Endothelial cell of umbilical vein (primary cell): ENCODE results near the gene SLAMF1. TPM values are rescaled to one million over a fixed set of nuclear protein-coding genes. Genes with fewer than 3 reads are reported as not detected.

Experiments used
- BruUV-seq: library from RNA; stranded (reverse); fragments of 400-500 nt; replicated peaks from 2 replicates; lab custom pipeline; 2021; lab: Mats Ljungman, UMichigan
- CTCF ChIA-PET: fragments of 300-600, 350-600 bp; sonication (Branson Sonifier 250); formaldehyde crosslinking; loops from one replicate; lab custom pipeline; 2021; ENCODE audit warnings: antibody characterized with exemption, inconsistent platforms; lab: Charles Lee
- POLR2A ChIA-PET: fragments of 300-600, 350-600 bp; sonication (Branson Sonifier 250); formaldehyde crosslinking; loops from one replicate; lab custom pipeline; 2021; ENCODE audit warnings: antibody characterized with exemption, inconsistent platforms; lab: Charles Lee
- DNase-seq: peaks from one replicate; pipeline ENCODE4 v3.0.0-alpha.2; 2011; ENCODE audit warnings: low read depth, low spot score
- FAIRE-seq: peaks from 2 replicates; lab custom pipeline; 2011; peaks lifted over from hg19 to GRCh38; lab: Jason Lieb, UNC
- H2AFZ ChIP-seq: 2 replicates; pipeline ENCODE4 v1.6.0; 2012; ENCODE audit warnings: low read depth, low read length, control low read depth, inconsistent platforms
- H3K27ac ChIP-seq: 2 replicates; pipeline ENCODE4 v1.5.1; 2011; ENCODE audit warnings: low read depth, mild to moderate bottlenecking, control low read depth, low read length, moderate library complexity; ENCODE audit not compliant: insufficient read depth
- H3K27me3 ChIP-seq, 2 experiments: 2 replicates each; pipeline versions ENCODE4 v1.6.0 to v1.6.1; 2011; ENCODE audit warnings: low read length in 2 of 2, mixed read lengths in 1 of 2; ENCODE audit not compliant: control insufficient read depth in 2 of 2, insufficient read depth in 2 of 2
- H3K36me3 ChIP-seq, 2 experiments: 2 replicates in 1 of 2; 3 replicates in 1 of 2; pipeline ENCODE4 v1.5.1; 2011; ENCODE audit warnings: low read length in 2 of 2, mild to moderate bottlenecking in 1 of 2, moderate library complexity in 1 of 2; ENCODE audit not compliant: control insufficient read depth in 2 of 2, insufficient read depth in 2 of 2; ENCODE audit errors: extremely low read depth in 1 of 2
- H3K4me1 ChIP-seq: 3 replicates; pipeline ENCODE4 v1.5.1; 2011; ENCODE audit warnings: mild to moderate bottlenecking, low read length; ENCODE audit not compliant: control insufficient read depth, insufficient read depth; ENCODE audit errors: extremely low read depth
- H3K4me2 ChIP-seq: 2 replicates; pipeline ENCODE4 v1.6.1; 2011; ENCODE audit warnings: low read length, control low read depth, mixed read lengths; ENCODE audit not compliant: insufficient read depth
- H3K4me3 ChIP-seq, 3 experiments: fragments of 200-600 bp in 1 of 3; sonication (generic), shearing (Covaris generic) in 1 of 3; replicated peaks in 1 of 3; 2 replicates each; pipeline ENCODE4 v1.5.1; 2011 to 2016; ENCODE audit warnings: control low read depth in 3 of 3, low read length in 3 of 3, mild to moderate bottlenecking in 2 of 3, inconsistent platforms in 1 of 3, low read depth in 1 of 3, moderate library complexity in 1 of 3; ENCODE audit not compliant: insufficient read depth in 1 of 3
- H3K79me2 ChIP-seq: 2 replicates; pipeline ENCODE4 v1.6.0; 2012; ENCODE audit warnings: low read length, inconsistent platforms; ENCODE audit not compliant: control insufficient read depth, insufficient read depth
- H3K9ac ChIP-seq: replicated peaks from 2 replicates; pipeline ENCODE3; 2011; ENCODE audit warnings: low read length, control low read depth; ENCODE audit not compliant: insufficient read depth; ENCODE audit errors: extremely low read depth
- H3K9me1 ChIP-seq: replicated peaks from 3 replicates; pipeline ENCODE4 v1.6.0; 2011; ENCODE audit warnings: mild to moderate bottlenecking, low read length; ENCODE audit not compliant: control insufficient read depth, insufficient read depth; ENCODE audit errors: extremely low read depth
- H3K9me3 ChIP-seq: replicated peaks from 2 replicates; pipeline ENCODE4 v1.5.1; 2012; ENCODE audit warnings: low read length, inconsistent platforms; ENCODE audit not compliant: control insufficient read depth, insufficient read depth
- H4K20me1 ChIP-seq: replicated peaks from 2 replicates; pipeline ENCODE3; 2011; ENCODE audit warnings: mild to moderate bottlenecking, low read length; ENCODE audit not compliant: control insufficient read depth, insufficient read depth; ENCODE audit errors: extremely low read depth
- EZH2 ChIP-seq: IDR thresholded peaks from 2 replicates; pipeline ENCODE4 v1.6.1; 2012; ENCODE audit warnings: borderline replicate concordance, low read depth, mild to moderate bottlenecking, moderate library complexity, low read length, inconsistent platforms; ENCODE audit not compliant: severe bottlenecking
- FOS ChIP-seq: IDR thresholded peaks from 2 replicates; pipeline ENCODE4 v1.6.1; 2011; ENCODE audit warnings: mild to moderate bottlenecking, low read length, moderate library complexity, borderline replicate concordance; ENCODE audit not compliant: insufficient read depth
- GATA2 ChIP-seq: IDR thresholded peaks from 2 replicates; pipeline ENCODE4 v1.7.0; 2011; ENCODE audit warnings: low read depth, mild to moderate bottlenecking, moderate library complexity, mixed read lengths, low read length; ENCODE audit not compliant: insufficient read length, insufficient read depth
- JUN ChIP-seq: IDR thresholded peaks from 2 replicates; pipeline ENCODE4 v1.6.1; 2011; ENCODE audit warnings: borderline replicate concordance, low read depth; ENCODE audit not compliant: insufficient read length, insufficient read depth
- POLR2A ChIP-seq: IDR thresholded peaks from 2 replicates; pipeline ENCODE4 v1.6.1; 2012; ENCODE audit warnings: low read depth, mild to moderate bottlenecking, control low read depth, low read length
- dilution Hi-C: fragments of 300-500 bp; cut with MboI; formaldehyde crosslinking; loops from one replicate; pipeline ENCODE4 v1.15.0; 2019; ENCODE audit warnings: low sequenced_read_pairs; ENCODE audit not compliant: extremely low pct_ligation_motif_present
- intact Hi-C: fragments of 100-400 bp; cut with micrococcal nuclease; formaldehyde crosslinking; loops from one replicate; pipeline ENCODE4 v1.10.0; 2022
- polyA plus RNA-seq, 4 experiments: library from polyadenylated mRNA; depleted of rRNA in 3 of 4; stranded (reverse) in 3 of 4; unstranded in 1 of 4; fragments of >200 nt; gene quantifications; 2 replicates each; pipeline versions ENCODE4 v1.2.1 to v1.2.3, GENCODE V29; 2011 to 2012; ENCODE audit warnings: missing spikeins in 1 of 4
- total RNA-seq: library from RNA; stranded (reverse); gene quantifications from 2 replicates; pipeline ENCODE4 v1.2.3, GENCODE V29; 2021
- TF ChIP-seq, protein P1 (sequence below), 2 donors: IDR thresholded peaks; 1 replicate in 1 of 2; 2 replicates in 1 of 2; pipeline ENCODE4 v1.5.1; 2011; ENCODE audit warnings: low read length in 2 of 2, mild to moderate bottlenecking in 2 of 2, moderate library complexity in 2 of 2, control low read depth in 1 of 2, inconsistent platforms in 1 of 2, low read depth in 1 of 2; ENCODE audit not compliant: insufficient read depth in 1 of 2; ENCODE audit errors: extremely low read depth in 1 of 2
- TF ChIP-seq, protein P2 (sequence below): IDR thresholded peaks from 2 replicates; pipeline ENCODE4 v1.6.1; 2011; ENCODE audit not compliant: insufficient read depth, insufficient read length

Gene SLAMF1
- total and polyA plus RNA-seq, 2 donors (not counting 3 experiments of a cell fraction or from before 2014, with no cell fraction given), result not detected

DNA sequence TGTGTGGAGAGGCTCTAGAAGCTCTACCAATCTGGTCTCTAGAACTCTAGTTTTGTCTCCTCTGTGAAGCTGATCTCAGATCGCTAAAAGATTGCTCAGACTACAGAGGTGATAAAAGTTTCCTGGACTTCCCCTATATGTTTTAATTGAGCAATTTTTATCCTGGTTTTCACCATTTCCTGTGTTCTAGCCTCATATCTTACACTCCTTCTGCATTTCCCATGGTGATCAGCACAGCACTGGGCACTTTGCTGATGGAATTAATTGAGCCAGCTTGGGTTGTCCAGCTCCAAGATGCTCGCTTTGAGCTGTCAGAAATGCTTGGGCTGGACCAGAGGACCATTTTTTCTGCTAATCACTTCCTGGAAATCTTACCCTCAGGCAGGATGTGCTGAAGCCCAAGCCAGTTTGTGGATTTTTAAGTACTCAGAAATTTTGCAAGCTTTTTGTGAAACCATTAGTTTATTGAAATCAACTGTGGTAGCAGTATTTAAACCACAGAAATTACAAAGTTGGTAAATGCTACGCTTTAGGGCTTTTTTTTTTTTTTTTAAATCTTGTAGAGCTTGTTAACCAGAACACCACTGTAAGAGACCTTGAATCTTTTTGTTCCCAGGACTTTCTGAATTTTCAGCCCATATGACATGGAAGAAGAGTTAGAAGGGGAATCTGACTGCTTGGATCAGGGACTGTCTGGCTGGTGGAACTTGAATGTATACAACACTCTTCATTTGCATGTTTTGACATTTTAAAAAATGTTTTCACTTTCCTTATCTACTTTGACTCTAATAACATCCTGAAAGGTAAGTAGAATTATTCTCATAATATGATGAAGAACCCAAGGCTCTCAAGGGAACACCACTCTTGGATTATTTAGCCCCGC is 36.4 kb upstream of the SLAMF1 start:
- Histone ChIP-seq H3K27me3 (peaks cover 0 to 4% of the 10 kb centered on the region in 2 experiments), H3K4me3 (no peak overlapping the region), H3K79me2 (no peaks in the 10 kb centered on the region), H3K9me3 (no peaks in the 10 kb centered on the region), H3K4me2 (no peak overlapping the region), H2AFZ (no peak overlapping the region), H3K9me1 (no peaks in the 10 kb centered on the region), H4K20me1 (no peaks in the 10 kb centered on the region), H3K9ac (no peak overlapping the region), H3K4me1 (no peaks in the 10 kb centered on the region), H3K27ac (no peak overlapping the region), H3K36me3 (no peaks in the 10 kb centered on the region)
- ChIA-PET CTCF (interaction anchor here (2.3 kb wide), 1 partner anchor 8 kb away, joined by 12 read pairs; no protein-coding TSS in a partner anchor), POLR2A (no interaction called here)
- no TSS peak for BruUV-seq
- DNase-seq (no peak), FAIRE-seq (no peak)
- TF ChIP-seq, protein P1, sequence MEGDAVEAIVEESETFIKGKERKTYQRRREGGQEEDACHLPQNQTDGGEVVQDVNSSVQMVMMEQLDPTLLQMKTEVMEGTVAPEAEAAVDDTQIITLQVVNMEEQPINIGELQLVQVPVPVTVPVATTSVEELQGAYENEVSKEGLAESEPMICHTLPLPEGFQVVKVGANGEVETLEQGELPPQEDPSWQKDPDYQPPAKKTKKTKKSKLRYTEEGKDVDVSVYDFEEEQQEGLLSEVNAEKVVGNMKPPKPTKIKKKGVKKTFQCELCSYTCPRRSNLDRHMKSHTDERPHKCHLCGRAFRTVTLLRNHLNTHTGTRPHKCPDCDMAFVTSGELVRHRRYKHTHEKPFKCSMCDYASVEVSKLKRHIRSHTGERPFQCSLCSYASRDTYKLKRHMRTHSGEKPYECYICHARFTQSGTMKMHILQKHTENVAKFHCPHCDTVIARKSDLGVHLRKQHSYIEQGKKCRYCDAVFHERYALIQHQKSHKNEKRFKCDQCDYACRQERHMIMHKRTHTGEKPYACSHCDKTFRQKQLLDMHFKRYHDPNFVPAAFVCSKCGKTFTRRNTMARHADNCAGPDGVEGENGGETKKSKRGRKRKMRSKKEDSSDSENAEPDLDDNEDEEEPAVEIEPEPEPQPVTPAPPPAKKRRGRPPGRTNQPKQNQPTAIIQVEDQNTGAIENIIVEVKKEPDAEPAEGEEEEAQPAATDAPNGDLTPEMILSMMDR (IDR thresholded peaks at IDR 0.05; ENCODE audit: extremely low read depth in 1 of 2, insufficient read depth in 1 of 2, low read depth in 1 of 2, low read length in 2 of 2), result no peak
- TF ChIP-seq, protein P2, sequence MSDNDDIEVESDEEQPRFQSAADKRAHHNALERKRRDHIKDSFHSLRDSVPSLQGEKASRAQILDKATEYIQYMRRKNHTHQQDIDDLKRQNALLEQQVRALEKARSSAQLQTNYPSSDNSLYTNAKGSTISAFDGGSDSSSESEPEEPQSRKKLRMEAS, result no peak
- TF ChIP-seq POLR2A, result no peak
- dilution Hi-C loops, result no loop called here
- intact Hi-C loops, result no loop called here

DNA sequence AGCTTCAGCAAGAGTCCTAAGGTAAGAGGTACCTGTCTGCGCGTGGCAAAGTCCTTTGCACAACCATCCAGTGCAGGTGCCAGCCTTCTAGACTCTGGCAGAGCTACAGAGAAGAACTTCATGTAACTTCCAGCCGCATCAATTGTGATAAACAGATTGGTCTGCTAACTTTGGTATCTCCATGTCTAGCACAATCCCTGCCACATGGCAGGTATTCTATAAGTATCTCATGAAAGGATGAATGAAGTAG is 35.0 kb upstream of the SLAMF1 start:
- no peak overlapping the region for H2AFZ ChIP-seq
- dilution Hi-C loops (no loop called here), intact Hi-C loops (no loop called here)
- FAIRE-seq, result no peak
- H3K9me3 ChIP-seq, result no peaks in the 10 kb centered on the region
- H3K4me3 ChIP-seq, result no peak overlapping the region
- H3K4me2 ChIP-seq, result no peak overlapping the region
- no peaks in the 10 kb centered on the region for H3K36me3 ChIP-seq
- H3K27ac ChIP-seq, result no peak overlapping the region
- no peaks in the 10 kb centered on the region for H3K4me1 ChIP-seq
- ChIA-PET POLR2A (no interaction called here), CTCF (interaction anchor here (1.2 to 1.4 kb wide), 3 partner anchors 270 to 309 kb away, joined by 3 to 5 read pairs (median 4); partner anchors contain the start of gene ITLN2)
- no peak for DNase-seq
- no peaks in the 10 kb centered on the region for H3K79me2 ChIP-seq
- no peaks in the 10 kb centered on the region for H4K20me1 ChIP-seq
- H3K9me1 ChIP-seq, result no peaks in the 10 kb centered on the region
- no peak for TF ChIP-seq JUN
- TF ChIP-seq, protein P1 (IDR thresholded peaks at IDR 0.05; ENCODE audit: extremely low read depth in 1 of 2, insufficient read depth in 1 of 2, low read depth in 1 of 2, low read length in 2 of 2), result no peak
- TF ChIP-seq GATA2, result no peak
- no peak for TF ChIP-seq FOS
- TF ChIP-seq, protein P2, result no peak
- no peak for TF ChIP-seq EZH2
- no peak overlapping the region for H3K9ac ChIP-seq
- H3K27me3 ChIP-seq, result peaks cover 0 to 4% of the 10 kb centered on the region in 2 experiments
- no TSS peak for BruUV-seq
